D721Med (cell line): ENCODE measurements around the gene MIEF1.

ENCODE experiments used
- DNase-seq: peaks from one replicate; pipeline ENCODE4 v3.0.0; 2011; ENCODE audit warnings: low spot score; ENCODE audit not compliant: insufficient read length
- FAIRE-seq: peaks from 2 replicates; lab custom pipeline; 2011; peaks lifted over from hg19 to GRCh38; lab: Jason Lieb, UNC
- CTCF ChIP-seq: IDR thresholded peaks from 2 replicates; pipeline ENCODE4 v1.5.1; 2012; ENCODE audit warnings: mild to moderate bottlenecking, control low read depth; ENCODE audit not compliant: insufficient read depth; ENCODE audit errors: missing control alignments

MIEF1 gene

GRCh38 chr22:39522567-39523300 is 20.6 kb downstream of the MIEF1 start:
- FAIRE-seq: no peak
- no peak for TF ChIP-seq CTCF
- DNase-seq: no peak

- FAIRE-seq (no peak), DNase-seq (no peak)
- no peak for TF ChIP-seq CTCF
These were observed 22.1 kb downstream of the MIEF1 start for GRCh38 chr22:39524089-39524752.

- DNase-seq: no peak
- no peak for TF ChIP-seq CTCF
- FAIRE-seq: no peak
These were observed 22.9 kb downstream of the MIEF1 start for GRCh38 chr22:39524753-39525657.

GRCh38 chr22:39525658-39525975 is 23.5 kb downstream of the MIEF1 start:
- no peak for DNase-seq
- FAIRE-seq: no peak
- TF ChIP-seq CTCF: no peak

- FAIRE-seq: no peak
- DNase-seq: no peak
- TF ChIP-seq CTCF: no peak
These were observed 24.7 kb downstream of the MIEF1 start for GRCh38 chr22:39526736-39527171.

- TF ChIP-seq CTCF: no peak
- FAIRE-seq (no peak), DNase-seq (no peak)
These were observed 25.4 kb downstream of the MIEF1 start for GRCh38 chr22:39527481-39527961.
